HL-60 (cell line): ENCODE data around the gene FBXL7.

Source experiments
- DNase-seq, 2 experiments: peaks; one replicate each; pipeline ENCODE4 v3.0.0-alpha.2; 2010 to 2020; ENCODE audit warnings: low read depth in 1 of 2, low spot score in 1 of 2
- H3K27ac ChIP-seq: fragments of 250-450 bp; sonication (Bioruptor Pico); replicated peaks from 2 replicates; pipeline ENCODE4 v1.5.1; 2020; ENCODE audit warnings: mild to moderate bottlenecking, moderate library complexity
- H3K27me3 ChIP-seq: fragments of 250-450 bp; sonication (Bioruptor Pico); 2 replicates; pipeline ENCODE4 v1.5.1; 2021; ENCODE audit warnings: mild to moderate bottlenecking, moderate library complexity; ENCODE audit not compliant: insufficient read depth, poor library complexity, severe bottlenecking
- H3K4me3 ChIP-seq: replicated peaks from 2 replicates; pipeline ENCODE4 v1.5.1; 2011; ENCODE audit warnings: mild to moderate bottlenecking, control low read depth, low read length; ENCODE audit not compliant: insufficient read depth
- GABPA ChIP-seq: IDR thresholded peaks from 2 replicates; pipeline ENCODE4 v1.6.1; 2012; ENCODE audit warnings: low read depth
- POLR2AphosphoS5 ChIP-seq: IDR thresholded peaks from 2 replicates; pipeline ENCODE4 v1.6.1; 2012; ENCODE audit warnings: low read depth
- REST ChIP-seq: IDR thresholded peaks from 2 replicates; pipeline ENCODE4 v1.6.1; 2012; ENCODE audit warnings: low read depth; ENCODE audit not compliant: insufficient replicate concordance
- SPI1 ChIP-seq: IDR thresholded peaks from 2 replicates; pipeline ENCODE4 v1.6.1; 2012; ENCODE audit warnings: low read depth, mild to moderate bottlenecking, borderline replicate concordance
- TF ChIP-seq, protein P1 (sequence below): IDR thresholded peaks from one replicate; pipeline ENCODE4 v1.5.1; 2011; ENCODE audit warnings: low read length, control low read depth, inconsistent platforms; ENCODE audit not compliant: insufficient read depth

FBXL7 gene

DNA sequence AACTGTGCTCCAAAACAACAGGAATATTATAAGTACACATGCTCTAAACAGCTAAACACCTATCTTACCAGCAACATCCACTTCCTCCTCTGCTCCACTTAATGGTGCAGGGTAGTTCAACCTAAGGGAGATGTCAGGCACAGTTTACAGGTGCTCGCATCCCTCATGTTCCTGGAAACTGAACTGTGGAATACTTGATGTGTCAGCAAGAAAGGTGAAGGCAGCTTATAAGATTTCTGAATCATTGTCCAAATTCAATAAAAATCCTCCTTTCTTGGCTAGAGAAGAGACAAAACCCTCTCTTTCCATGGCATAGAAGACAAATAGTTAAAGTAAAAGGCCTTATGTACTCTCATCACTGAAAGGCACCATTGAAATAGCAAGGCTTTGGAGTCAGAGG is 272.2 kb downstream of the FBXL7 start:
- Histone ChIP-seq H3K27me3 (no peaks in the 10 kb centered on the region), H3K4me3 (no peak overlapping the region), H3K27ac (no peak overlapping the region)
- no peak for DNase-seq
- TF ChIP-seq REST (no peak), POLR2AphosphoS5 (no peak), SPI1 (no peak), GABPA (no peak)
- TF ChIP-seq, protein P1, sequence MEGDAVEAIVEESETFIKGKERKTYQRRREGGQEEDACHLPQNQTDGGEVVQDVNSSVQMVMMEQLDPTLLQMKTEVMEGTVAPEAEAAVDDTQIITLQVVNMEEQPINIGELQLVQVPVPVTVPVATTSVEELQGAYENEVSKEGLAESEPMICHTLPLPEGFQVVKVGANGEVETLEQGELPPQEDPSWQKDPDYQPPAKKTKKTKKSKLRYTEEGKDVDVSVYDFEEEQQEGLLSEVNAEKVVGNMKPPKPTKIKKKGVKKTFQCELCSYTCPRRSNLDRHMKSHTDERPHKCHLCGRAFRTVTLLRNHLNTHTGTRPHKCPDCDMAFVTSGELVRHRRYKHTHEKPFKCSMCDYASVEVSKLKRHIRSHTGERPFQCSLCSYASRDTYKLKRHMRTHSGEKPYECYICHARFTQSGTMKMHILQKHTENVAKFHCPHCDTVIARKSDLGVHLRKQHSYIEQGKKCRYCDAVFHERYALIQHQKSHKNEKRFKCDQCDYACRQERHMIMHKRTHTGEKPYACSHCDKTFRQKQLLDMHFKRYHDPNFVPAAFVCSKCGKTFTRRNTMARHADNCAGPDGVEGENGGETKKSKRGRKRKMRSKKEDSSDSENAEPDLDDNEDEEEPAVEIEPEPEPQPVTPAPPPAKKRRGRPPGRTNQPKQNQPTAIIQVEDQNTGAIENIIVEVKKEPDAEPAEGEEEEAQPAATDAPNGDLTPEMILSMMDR: no peak

DNA sequence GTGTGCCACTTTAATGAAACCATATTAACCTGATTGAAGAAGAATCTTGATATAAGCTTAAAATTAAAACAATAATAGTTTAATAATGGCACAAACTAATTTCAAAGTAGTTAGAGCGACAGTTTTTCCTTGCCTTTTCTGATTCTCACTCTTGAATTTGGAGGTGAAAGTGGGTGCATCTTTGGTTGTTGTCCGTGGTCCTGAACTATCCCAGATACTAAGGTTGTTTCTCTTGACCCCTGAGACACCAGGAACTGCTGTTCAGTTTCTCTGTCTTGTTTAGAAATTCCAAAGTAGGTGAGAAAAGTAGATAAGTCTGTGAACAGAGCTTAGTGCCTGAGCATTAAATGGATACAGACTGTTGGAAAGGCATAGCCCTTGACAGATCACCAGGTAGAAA is 274.7 kb downstream of the FBXL7 start:
- TF ChIP-seq REST (peak; percentile 90), SPI1 (no peak)

DNA sequence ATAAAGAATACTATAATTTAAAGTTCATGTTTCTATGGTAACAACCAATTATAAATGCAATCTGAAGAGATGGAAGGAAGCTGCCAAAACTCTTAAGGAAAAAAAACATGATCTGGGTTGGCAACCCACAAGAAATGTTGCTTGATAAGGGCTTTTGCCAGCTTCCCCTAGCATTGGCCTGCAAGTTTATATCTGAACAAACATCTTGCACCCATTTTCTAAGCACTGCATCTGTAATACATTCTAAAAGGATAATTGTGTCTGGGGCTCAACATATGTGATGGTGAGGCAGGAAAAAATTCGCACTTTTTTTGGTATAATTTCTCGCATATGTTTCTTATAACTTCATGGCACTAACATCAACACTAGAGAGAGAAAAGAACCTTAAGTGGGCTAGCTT is 276.4 kb downstream of the FBXL7 start:
- DNase-seq: no peak
- TF ChIP-seq REST: no peak
- no peak for TF ChIP-seq SPI1
- TF ChIP-seq POLR2AphosphoS5: no peak
- TF ChIP-seq, protein P1: no peak
- no peak for TF ChIP-seq GABPA
- Histone ChIP-seq H3K27ac (no peak overlapping the region), H3K4me3 (no peak overlapping the region), H3K27me3 (no peaks in the 10 kb centered on the region)

More for the DNA sequence above, 274.7 kb downstream of the FBXL7 start:
- no peak overlapping the region for H3K4me3 ChIP-seq
- no peak for DNase-seq
- no peak overlapping the region for H3K27ac ChIP-seq
- no peaks in the 10 kb centered on the region for H3K27me3 ChIP-seq

- no peak for TF ChIP-seq REST
- H3K27ac ChIP-seq: no peak overlapping the region
- DNase-seq: no peak
Observed at GRCh38 chr5:15783734-15784133, 283.8 kb downstream of the FBXL7 start.

More at GRCh38 chr5:15783734-15784133, 283.8 kb downstream of the FBXL7 start:
- Histone ChIP-seq H3K4me3 (no peak overlapping the region), H3K27me3 (no peaks in the 10 kb centered on the region)
